Mesenteric fat pad (tissue), 1 donor: ENCODE measurements around the gene LGALS1. TPM values are rescaled to one million over a fixed set of nuclear protein-coding genes. Genes with fewer than 3 reads are reported as not detected.
"Not testable (repeated sequence)": the region's sequence is repeated elsewhere in the genome, so short reads cannot be mapped to it uniquely, and the experiment has no call there.

ENCODE experiments used
- DNase-seq: peaks from one replicate; pipeline ENCODE4 v3.0.0-alpha.2; 2020; ENCODE audit warnings: low spot score
- total RNA-seq: library from RNA; stranded (reverse); fragmentation: NEBNext Ultra II Directional; extraction: Animal tissue kit (Norgen Biotek cat#: 25700); gene quantifications from one replicate; pipeline ENCODE4 v1.2.1, GENCODE V29; 2021
- donor health status: DM: yes; HTN: yes; CAD: no.

Gene LGALS1
- total RNA-seq, 1 donor from 2014 or later, result 1,964 TPM

DNA sequence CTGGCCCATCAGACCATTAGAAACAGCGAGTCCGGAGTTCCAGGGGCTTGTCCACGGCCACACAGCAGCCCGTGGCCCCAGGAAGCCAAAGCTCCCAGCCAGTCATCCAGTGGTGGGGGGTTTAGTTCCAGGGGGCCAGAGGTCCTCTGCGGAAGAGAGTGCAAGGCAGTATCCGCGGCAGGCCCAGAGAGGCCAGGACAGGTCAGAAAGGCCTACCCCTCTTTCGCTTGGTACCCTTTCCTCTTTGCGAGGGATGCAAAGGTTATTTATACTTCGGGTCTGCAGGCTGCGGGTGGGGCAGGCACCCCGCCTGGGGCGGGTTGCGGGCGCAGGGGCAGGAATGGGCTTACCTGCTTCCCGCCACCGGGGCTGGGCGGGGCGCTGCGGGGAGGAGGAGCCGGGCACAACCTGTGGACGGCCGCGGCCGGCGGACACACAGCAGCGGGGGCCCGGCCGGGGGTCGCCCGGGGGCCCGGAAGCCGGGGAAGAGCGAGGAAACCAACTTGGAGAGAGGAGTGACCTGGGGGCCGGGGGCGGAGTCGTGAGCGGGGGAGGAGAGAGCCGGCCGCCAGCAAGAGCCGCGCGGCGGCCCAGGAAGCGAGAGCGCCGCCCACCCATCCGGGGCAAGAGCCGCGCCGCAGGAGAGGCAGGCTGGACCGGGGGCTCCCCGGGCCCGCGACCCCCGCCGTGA, 36.2 kb upstream of the LGALS1 start, which contains the start of gene SH3BP1:
SH3BP1 (plus strand) TSS at position 600 of the 691 bp plus-strand sequence. CDS start 119 bp downstream, outside the sequence.
- DNase-seq, result no peak

GRCh38 chr22:37639771-37640590, 35.5 kb upstream of the LGALS1 start:
- no peak for DNase-seq

DNA sequence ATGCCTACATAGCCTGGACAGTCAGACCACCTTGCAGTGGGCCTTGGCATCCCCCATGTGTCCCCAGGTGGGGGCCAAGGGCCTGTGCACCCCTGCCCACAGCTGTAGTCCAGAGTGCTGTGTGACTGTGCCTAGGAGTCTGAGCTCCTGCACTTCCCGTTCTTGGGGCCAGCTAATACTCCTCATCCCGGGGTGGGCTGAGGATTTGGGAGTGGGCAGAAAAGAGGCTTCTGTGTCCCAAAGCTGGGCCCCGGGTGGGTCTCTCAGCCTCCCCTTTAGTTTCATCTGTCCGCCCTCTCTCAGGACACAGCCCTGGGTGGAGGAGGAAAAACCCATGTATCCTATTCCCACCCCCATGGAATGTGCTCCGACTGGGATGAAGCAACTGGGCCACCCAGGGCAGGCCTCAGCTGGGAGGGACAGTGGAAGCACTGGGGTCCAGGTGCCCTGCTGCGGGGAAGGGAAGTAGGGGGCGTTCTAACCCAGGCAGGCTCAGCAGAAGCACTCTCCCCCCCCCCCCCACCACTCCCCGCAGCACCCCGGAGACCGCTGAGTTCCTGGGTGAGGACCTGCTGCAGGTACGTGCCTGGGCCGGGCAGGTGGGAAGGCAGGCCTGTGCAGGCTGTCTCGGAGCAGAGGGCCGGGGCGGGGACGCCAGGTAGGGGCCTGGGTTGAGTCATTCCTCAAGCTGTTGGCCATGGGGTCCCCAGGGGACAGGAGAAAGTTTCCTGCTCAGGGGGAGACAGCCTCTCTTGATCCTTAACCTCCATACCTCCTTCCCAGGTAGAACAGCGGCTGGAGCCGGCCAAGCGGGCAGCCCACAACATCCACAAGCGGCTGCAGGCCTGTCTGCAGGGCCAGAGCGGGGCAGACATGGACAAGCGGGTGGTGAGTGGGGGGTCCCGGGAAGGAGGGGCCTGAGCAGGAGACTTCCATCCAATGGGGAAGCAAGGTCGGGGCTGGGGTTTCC, 34.6 kb upstream of the LGALS1 start:
- no peak for DNase-seq

DNA sequence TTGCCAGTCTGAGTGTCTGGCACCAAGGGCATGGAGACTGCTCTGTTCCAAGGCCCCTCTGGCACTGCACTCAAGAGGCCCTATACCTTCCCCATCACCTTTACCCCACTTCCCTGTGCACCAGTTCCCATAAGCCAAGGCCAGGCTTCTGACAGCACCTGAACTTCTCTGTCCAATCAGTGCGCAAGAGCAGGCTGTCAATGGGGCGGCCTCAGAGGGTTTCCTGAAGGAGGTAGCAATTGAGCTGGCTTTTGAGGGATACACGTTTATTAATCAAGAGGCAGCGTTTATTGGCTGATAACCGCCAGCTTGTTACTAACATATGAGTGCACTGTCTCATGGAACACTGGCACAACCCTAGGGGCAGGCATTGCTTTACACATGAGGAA, 33.9 kb upstream of the LGALS1 start:
- no peak for DNase-seq

DNA sequence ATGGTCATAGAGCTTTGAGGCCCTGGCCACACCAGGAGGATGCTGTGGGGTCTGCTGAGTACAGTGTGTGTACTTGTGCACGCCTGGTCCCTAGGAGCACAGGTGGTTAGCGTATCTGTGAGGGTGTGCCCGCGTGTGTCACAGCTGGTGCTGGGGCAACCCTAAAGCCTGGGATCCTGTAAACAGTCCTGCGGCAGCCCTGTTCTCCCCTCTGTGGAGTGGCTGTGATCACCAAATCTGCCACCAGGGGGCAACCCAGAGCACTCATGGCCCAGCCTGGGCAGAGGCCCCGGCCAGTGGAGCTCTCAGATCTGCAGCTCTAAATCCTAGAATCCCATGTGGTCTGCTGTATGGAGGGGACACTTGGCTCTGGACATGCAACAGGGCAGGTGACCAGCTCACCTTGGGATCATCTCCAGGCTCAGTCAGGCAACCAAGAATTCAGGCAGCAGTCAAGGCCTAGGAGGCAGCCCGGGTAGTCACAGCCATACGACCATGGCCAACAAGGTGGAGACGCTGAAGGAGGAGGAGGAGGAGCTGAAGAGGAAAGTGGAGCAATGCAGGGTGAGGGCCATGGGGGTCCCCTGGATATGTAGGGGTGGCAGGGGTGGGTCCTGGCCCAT, 32.1 kb upstream of the LGALS1 start:
- peak; percentile 95 for DNase-seq

DNA sequence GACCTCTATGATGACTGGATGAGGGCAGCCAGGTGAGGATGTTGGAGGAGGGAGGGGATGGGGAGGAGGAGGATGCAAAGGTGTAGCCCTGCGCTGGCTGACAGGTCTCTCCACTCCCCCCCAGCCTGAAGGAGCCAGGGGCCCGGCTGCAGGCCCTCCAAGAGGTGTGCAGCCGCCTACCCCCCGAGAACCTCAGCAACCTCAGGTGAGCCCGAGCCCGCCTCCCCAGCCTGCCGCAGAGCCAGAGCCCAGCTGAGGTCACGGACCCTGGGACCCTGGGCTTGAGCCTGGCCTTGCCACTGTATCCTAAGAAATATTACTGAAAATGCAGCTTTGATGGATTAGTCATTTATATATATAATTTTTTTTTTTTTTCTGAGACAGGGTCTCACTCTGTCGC, 28.1 kb upstream of the LGALS1 start:
- DNase-seq, result no peak

GRCh38 chr22:37647928-37648327, 27.5 kb upstream of the LGALS1 start:
- no peak for DNase-seq

DNA sequence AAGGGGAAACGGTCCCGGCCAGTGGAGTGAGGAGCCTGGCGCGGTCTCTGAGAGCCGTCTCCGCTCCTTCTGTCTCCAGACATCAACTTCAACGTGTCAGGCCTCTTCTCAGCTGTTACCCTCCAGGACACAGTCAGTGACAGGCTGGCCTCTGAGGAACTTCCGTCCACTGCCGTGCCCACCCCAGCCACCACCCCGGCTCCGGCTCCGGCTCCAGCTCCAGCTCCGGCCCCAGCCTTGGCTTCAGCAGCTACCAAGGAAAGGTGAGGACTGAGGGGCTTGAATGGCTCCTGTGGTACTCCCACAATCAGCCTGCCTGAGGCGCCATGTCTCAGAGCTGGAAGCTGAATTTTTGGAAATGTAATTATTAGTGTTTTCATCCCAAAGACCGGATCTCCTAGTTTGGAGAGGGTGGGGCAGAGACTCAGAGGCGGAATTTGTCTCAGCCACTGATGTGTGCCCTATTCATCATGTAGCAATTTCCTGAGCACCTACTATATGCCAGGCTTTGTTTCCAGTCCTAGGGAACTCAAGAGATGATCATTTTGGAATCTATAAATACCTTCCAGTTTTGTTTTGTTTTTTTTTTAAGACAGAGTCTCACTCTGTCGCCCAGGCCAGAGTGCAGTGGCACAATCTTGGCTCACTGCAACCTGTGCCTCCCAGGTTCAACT, 24.8 kb upstream of the LGALS1 start:
- DNase-seq, result no peak

GRCh38 chr22:37654563-37655251, 20.7 kb upstream of the LGALS1 start:
- no peak for DNase-seq

DNA sequence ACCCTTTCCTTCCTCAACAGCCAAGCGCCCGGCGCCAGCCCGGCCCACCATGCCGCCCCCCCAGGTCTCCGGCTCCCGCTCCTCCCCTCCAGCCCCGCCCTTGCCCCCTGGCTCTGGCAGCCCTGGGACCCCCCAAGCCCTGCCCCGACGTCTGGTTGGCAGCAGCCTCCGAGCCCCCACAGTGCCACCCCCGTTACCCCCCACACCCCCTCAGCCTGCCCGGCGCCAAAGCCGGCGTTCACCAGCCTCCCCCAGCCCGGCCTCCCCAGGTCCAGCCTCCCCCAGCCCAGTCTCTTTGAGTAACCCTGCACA, 20.2 kb upstream of the LGALS1 start:
- DNase-seq, result no peak

DNA sequence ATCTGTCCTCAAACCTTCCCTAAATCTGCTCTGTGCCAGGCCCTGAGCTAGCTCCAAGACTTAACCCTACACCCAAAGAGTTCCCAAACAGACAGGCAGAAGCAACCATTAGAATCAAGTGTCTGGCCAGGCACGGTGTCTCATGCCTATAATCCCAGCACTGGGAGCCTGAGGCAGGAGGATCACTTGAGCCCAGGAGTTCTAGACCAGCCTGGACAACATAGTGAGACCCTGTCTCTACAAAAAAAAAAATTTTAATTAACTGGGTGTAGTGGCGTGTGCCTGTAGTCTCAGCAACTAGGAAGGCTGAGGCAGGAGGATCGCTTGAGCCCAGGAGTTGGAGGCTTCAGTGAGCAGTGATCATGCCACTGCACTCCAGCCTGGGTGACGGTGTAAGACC, 18.9 kb upstream of the LGALS1 start:
- DNase-seq, result not testable (repeated sequence)

DNA sequence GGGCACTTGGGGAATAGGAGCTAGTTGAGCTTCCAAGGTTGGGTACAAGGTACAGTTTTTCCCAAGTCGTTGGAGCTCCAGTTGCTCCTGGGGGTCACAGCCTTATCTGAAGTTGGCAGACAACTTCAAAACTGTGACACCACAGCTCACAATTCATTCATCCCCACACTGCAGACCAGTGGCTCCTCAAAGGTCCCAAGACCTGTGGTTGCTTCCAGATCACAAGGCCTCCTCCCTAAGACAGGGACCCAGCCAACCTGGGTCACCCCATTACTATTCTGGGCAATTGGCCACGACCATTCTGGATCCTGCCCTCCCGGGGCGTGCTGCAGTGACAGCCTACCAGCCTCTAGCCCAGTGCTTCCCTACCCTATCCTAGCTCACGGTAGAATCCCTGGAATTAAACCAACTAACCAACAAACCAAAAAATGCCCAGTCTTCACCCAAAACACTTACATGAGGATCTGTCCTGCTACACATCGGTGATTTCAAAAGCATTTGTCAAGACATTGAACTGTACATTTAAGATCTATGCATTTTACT, 17.8 kb upstream of the LGALS1 start:
- DNase-seq, result no peak

GRCh38 chr22:37658133-37659065, 17.0 kb upstream of the LGALS1 start, which contains the start of gene PDXP:
Gene PDXP, plus strand, starts transcription at chr22:37658723. Its CDS starts 60 bp downstream, at chr22:37658783.
- DNase-seq, result peak; percentile 100

DNA sequence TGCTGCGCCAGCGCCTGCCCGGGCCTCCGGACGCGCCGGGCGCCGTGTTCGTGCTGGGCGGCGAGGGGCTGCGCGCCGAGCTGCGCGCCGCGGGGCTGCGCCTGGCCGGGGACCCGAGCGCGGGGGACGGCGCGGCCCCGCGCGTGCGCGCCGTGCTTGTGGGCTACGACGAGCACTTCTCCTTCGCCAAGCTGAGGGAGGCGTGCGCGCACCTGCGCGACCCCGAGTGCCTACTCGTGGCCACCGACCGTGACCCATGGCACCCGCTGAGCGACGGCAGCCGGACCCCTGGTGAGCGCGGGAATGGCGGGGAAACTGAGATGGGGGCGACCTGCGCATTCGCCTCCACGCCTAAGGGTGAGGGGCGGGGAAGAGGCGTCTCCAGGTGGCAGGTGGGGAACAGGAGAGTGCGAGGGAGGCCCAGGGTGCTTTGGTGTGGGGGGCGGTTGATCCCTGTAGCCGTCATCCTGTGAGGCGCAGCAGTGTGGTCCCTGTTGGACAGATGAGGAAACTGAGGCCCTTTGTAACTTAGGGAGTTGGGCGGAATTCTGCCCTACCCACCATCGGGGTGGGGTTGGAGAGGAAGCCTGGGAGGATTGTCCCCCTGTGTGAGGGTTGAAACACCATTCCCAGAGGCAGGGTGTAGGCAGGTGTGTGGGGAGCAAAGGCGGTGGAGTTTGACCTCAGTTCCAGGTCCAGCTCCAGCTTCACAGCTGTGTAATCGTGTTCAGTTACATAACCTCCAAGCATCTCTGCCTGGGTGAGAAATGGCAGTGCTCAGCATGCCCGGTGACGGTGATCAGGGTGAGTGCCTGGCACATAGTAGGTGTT, 16.2 kb upstream of the LGALS1 start:
- no peak for DNase-seq

GRCh38 chr22:37659897-37660708, 15.3 kb upstream of the LGALS1 start:
- DNase-seq, result no peak

GRCh38 chr22:37660709-37661045, 14.8 kb upstream of the LGALS1 start:
- no peak for DNase-seq
